ENCODE results near the gene COX14. TPM values are rescaled to one million over a fixed set of nuclear protein-coding genes. Genes with fewer than 3 reads are reported as not detected.

COX14 gene
- total and polyA plus RNA-seq, 2 donors from 2014 or later = 68.2 to 242 TPM

DNA sequence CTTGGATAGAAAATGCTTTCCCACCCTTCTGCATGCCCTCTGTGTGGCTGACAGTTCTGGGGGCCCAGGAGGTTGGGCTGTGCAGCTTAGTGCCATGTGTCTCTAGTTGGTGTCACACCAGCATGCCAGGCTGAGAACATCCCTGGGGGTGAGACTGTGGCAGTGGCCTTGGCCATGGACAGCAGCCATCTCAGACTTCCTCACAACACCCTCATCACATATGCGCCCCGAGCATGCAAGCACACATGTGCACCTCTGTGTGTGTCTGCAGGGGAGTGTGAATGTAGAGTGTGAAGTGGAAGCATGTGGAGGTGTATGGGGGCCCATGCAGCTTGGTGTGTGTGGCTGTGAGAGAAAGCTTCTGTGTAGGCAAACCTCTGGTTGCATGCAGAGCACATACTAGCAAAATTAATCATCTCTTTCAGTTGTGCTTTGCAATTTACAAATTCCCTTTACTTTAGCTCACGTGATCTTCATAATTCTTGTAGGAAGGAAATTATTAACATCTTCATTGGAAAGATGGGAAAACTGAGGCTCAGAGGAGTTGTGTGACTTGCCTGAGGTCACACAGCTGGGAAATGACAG, 46.2 kb upstream of the COX14 start:
- no peak overlapping the region for H3K9ac ChIP-seq (ENCODE audit: low read length in 3 of 3)
- intact Hi-C loops (cut with DNase I) = no loop called here
- no peaks in the 10 kb centered on the region for H3K36me3 ChIP-seq (ENCODE audit: control insufficient read depth in 2 of 3, insufficient read depth in 3 of 3, low read length in 3 of 3)
- no peaks in the 10 kb centered on the region for H3K27me3 ChIP-seq (ENCODE audit: control insufficient read depth, insufficient read depth, low read length)
- no peak overlapping the region for H3K27ac ChIP-seq (ENCODE audit: low read depth in 2 of 2, low read length in 2 of 2)
- TF ChIP-seq, protein P1, sequence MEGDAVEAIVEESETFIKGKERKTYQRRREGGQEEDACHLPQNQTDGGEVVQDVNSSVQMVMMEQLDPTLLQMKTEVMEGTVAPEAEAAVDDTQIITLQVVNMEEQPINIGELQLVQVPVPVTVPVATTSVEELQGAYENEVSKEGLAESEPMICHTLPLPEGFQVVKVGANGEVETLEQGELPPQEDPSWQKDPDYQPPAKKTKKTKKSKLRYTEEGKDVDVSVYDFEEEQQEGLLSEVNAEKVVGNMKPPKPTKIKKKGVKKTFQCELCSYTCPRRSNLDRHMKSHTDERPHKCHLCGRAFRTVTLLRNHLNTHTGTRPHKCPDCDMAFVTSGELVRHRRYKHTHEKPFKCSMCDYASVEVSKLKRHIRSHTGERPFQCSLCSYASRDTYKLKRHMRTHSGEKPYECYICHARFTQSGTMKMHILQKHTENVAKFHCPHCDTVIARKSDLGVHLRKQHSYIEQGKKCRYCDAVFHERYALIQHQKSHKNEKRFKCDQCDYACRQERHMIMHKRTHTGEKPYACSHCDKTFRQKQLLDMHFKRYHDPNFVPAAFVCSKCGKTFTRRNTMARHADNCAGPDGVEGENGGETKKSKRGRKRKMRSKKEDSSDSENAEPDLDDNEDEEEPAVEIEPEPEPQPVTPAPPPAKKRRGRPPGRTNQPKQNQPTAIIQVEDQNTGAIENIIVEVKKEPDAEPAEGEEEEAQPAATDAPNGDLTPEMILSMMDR (IDR thresholded peaks at IDR 0.05; ENCODE audit: borderline replicate concordance, extremely low read depth, insufficient read depth) = no peak
- no peaks in the 10 kb centered on the region for H3K9me3 ChIP-seq (ENCODE audit: control insufficient read depth in 2 of 3, insufficient read depth in 1 of 3, low read length in 3 of 3)
- FAIRE-seq (no peak), DNase-seq (peak in 1 of 5 donors; percentile 28)
- no peak overlapping the region for H3K4me3 ChIP-seq (ENCODE audit: low read length in 3 of 3)
- peaks cover 0 to 2% (median 0%) of the 10 kb centered on the region in 3 donors for H3K4me1 ChIP-seq (ENCODE audit: control insufficient read depth in 2 of 3, insufficient read depth in 2 of 3, low read depth in 1 of 3, low read length in 3 of 3)

GRCh38 chr12:50066402-50066801, 45.6 kb upstream of the COX14 start:
- intact Hi-C loops (cut with DNase I) = no loop called here
- Histone ChIP-seq H3K4me1 (ENCODE audit: control insufficient read depth in 2 of 3, insufficient read depth in 2 of 3, low read depth in 1 of 3, low read length in 3 of 3) (peaks cover 0 to 2% (median 0%) of the 10 kb centered on the region in 3 donors), H3K27ac (ENCODE audit: low read depth in 2 of 2, low read length in 2 of 2) (no peak overlapping the region), H3K27me3 (ENCODE audit: control insufficient read depth, insufficient read depth, low read length) (no peaks in the 10 kb centered on the region), H3K9me3 (ENCODE audit: control insufficient read depth in 2 of 3, insufficient read depth in 1 of 3, low read length in 3 of 3) (no peaks in the 10 kb centered on the region), H3K36me3 (ENCODE audit: control insufficient read depth in 2 of 3, insufficient read depth in 3 of 3, low read length in 3 of 3) (no peaks in the 10 kb centered on the region), H3K9ac (ENCODE audit: low read length in 3 of 3) (no peak overlapping the region), H3K4me3 (ENCODE audit: low read length in 3 of 3) (no peak overlapping the region)
- FAIRE-seq (no peak), DNase-seq (peak in 2 of 5 donors; percentile 41 to 57)
- TF ChIP-seq, protein P1 (IDR thresholded peaks at IDR 0.05; ENCODE audit: borderline replicate concordance, extremely low read depth, insufficient read depth) = no peak

DNA sequence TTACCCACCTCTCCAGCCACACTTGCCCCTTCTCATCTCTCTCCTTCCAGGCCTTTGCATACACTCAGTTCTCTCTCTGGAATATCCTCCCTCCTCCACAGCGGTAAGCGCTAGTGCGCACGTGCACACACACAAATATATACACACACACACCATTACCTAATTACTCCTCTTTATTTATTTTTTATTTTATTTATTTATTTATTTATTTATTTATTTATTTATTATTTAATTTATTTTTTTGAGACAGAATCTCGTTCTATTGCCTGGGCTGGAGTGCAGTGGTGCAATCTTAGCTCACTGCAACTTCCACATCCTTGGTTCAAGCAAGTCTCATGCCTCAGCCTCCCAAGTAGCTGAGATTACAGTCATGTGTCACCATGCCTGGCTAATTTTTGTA, 43.0 kb upstream of the COX14 start:
- intact Hi-C loops (cut with DNase I) = no loop called here
- TF ChIP-seq, protein P1 (IDR thresholded peaks at IDR 0.05; ENCODE audit: borderline replicate concordance, extremely low read depth, insufficient read depth) = no peak
- DNase-seq (no peak), FAIRE-seq (no peak)
- no peaks in the 10 kb centered on the region for H3K9me3 ChIP-seq (ENCODE audit: control insufficient read depth in 2 of 3, insufficient read depth in 1 of 3, low read length in 3 of 3)
- H3K27me3 ChIP-seq (ENCODE audit: control insufficient read depth, insufficient read depth, low read length) = no peaks in the 10 kb centered on the region
- no peaks in the 10 kb centered on the region for H3K36me3 ChIP-seq (ENCODE audit: control insufficient read depth in 2 of 3, insufficient read depth in 3 of 3, low read length in 3 of 3)
- H3K9ac ChIP-seq (ENCODE audit: low read length in 3 of 3) = no peak overlapping the region
- H3K4me3 ChIP-seq (ENCODE audit: low read length in 3 of 3) = no peak overlapping the region
- H3K4me1 ChIP-seq (ENCODE audit: control insufficient read depth in 2 of 3, insufficient read depth in 2 of 3, low read depth in 1 of 3, low read length in 3 of 3) = peaks cover 0 to 2% (median 0%) of the 10 kb centered on the region in 3 donors
- H3K27ac ChIP-seq (ENCODE audit: low read depth in 2 of 2, low read length in 2 of 2) = no peak overlapping the region

DNA sequence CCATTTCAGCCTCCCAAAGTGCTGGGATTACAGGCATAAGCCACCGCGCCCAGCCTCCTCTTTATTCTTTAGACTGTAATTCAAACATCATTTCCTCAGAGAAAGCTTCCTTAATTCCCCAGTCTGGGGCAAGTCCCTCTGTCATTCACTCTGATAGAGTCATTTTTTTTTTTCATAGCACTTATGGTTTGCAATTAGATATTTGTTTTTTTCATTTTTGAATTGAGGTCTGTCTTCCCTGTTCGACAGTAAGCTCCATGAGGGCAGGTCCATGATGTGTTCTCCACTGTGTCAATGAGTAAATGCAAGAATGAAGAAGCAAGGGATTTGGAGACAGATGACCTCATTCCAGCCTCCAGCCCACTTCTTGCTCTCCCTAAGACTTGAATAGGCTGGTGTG, 42.5 kb upstream of the COX14 start:
- H3K36me3 ChIP-seq (ENCODE audit: control insufficient read depth in 2 of 3, insufficient read depth in 3 of 3, low read length in 3 of 3) = no peaks in the 10 kb centered on the region
- no peak for DNase-seq
- FAIRE-seq = no peak
- intact Hi-C loops (cut with DNase I) = no loop called here
- H3K4me1 ChIP-seq (ENCODE audit: control insufficient read depth in 2 of 3, insufficient read depth in 2 of 3, low read depth in 1 of 3, low read length in 3 of 3) = peaks cover 0 to 2% (median 0%) of the 10 kb centered on the region in 3 donors
- no peak overlapping the region for H3K9ac ChIP-seq (ENCODE audit: low read length in 3 of 3)
- no peaks in the 10 kb centered on the region for H3K27me3 ChIP-seq (ENCODE audit: control insufficient read depth, insufficient read depth, low read length)
- no peaks in the 10 kb centered on the region for H3K9me3 ChIP-seq (ENCODE audit: control insufficient read depth in 2 of 3, insufficient read depth in 1 of 3, low read length in 3 of 3)
- H3K4me3 ChIP-seq (ENCODE audit: low read length in 3 of 3) = no peak overlapping the region
- TF ChIP-seq, protein P1 (IDR thresholded peaks at IDR 0.05; ENCODE audit: borderline replicate concordance, extremely low read depth, insufficient read depth) = no peak
- H3K27ac ChIP-seq (ENCODE audit: low read depth in 2 of 2, low read length in 2 of 2) = no peak overlapping the region

All from kidney (tissue), 14 donors.